Measurements from ENCODE around the gene PRSS53. TPM values are rescaled to one million over a fixed set of nuclear protein-coding genes. Genes with fewer than 3 reads are reported as not detected.
A peak's percentile ranks its signal among the peaks of the same experiment; 100 is the strongest.

Gene PRSS53
- total and polyA plus RNA-seq, 2 experiments from 2014 or later: 0.36 to 2.7 TPM

GRCh38 chr16:31052114-31052513, 36.6 kb downstream of the PRSS53 start (continued):
- TF ChIP-seq POLR2AphosphoS5 (IDR thresholded peaks at IDR 0.05; ENCODE audit: low read depth) (no peak), REST (IDR thresholded peaks at IDR 0.05; ENCODE audit: unreplicated experiment) (no peak), ZNF114 (CRISPR knock-in tag; IDR thresholded peaks at IDR 0.05) (no peak), CREB1 (CRISPR knock-in tag; IDR thresholded peaks at IDR 0.05; ENCODE audit: low read depth) (no peak), JUNB (IDR thresholded peaks at IDR 0.05; ENCODE audit: unreplicated experiment) (no peak), CTCF (conservative IDR thresholded peaks at IDR 0.05; ENCODE audit: low read depth in 2 of 2) (no peak), EZH2 (IDR thresholded peaks at IDR 0.05; ENCODE audit: low read depth, unreplicated experiment) (no peak), NANOG (IDR thresholded peaks at IDR 0.05; ENCODE audit: borderline replicate concordance) (no peak), STAT1 (IDR thresholded peaks at IDR 0.05; ENCODE audit: unreplicated experiment) (no peak)

GRCh38 chr16:31050280-31051030, 38.3 kb downstream of the PRSS53 start:
- no peaks in the 10 kb centered on the region for H3K9me2 ChIP-seq (ENCODE audit: insufficient read depth)
- H2AFZ ChIP-seq: no peak overlapping the region
- Mint-ChIP-seq H3K27ac (no peak overlapping the region), H3K27me3 (ENCODE audit: insufficient read depth, low read depth, poor library complexity) (peaks cover 11% of the 10 kb centered on the region), H3K36me3 (ENCODE audit: low read depth) (no peaks in the 10 kb centered on the region), H3K4me3 (no peak overlapping the region), H3K9me3 (no peaks in the 10 kb centered on the region), H3K4me1 (peaks cover 13% of the 10 kb centered on the region; the same call in 2 of the 3 replicates)
- H3K27ac ChIP-seq (ENCODE audit: low read depth): no peak overlapping the region
- no peak overlapping the region for H3K4me3 ChIP-seq
- H3K27me3 ChIP-seq (ENCODE audit: insufficient read depth): no peaks in the 10 kb centered on the region
- H4K20me1 ChIP-seq (replicated peaks; ENCODE audit: insufficient read depth): no peaks in the 10 kb centered on the region
- H3K4me2 ChIP-seq: no peak overlapping the region
- DNase-seq (ENCODE audit: low spot score) (peak; percentile 79), ATAC-seq (peak; percentile 96)
- H3K4me1 ChIP-seq (ENCODE audit: insufficient read depth): peaks cover 3% of the 10 kb centered on the region; the same call in 1 of the 2 replicates
- no peaks in the 10 kb centered on the region for H3K79me2 ChIP-seq (replicated peaks; ENCODE audit: insufficient read depth)
- H3F3A ChIP-seq (replicated peaks; ENCODE audit: low read depth): no peaks in the 10 kb centered on the region
- H3K36me3 ChIP-seq (ENCODE audit: insufficient read depth): no peaks in the 10 kb centered on the region
- TF ChIP-seq STAT1 (IDR thresholded peaks at IDR 0.05; ENCODE audit: unreplicated experiment) (no peak), NANOG (IDR thresholded peaks at IDR 0.05; ENCODE audit: borderline replicate concordance) (no peak), ZNF114 (CRISPR knock-in tag; IDR thresholded peaks at IDR 0.05) (no peak), ZNF331 (CRISPR knock-in tag; IDR thresholded peaks at IDR 0.05; ENCODE audit: low read depth) (no peak), REST (IDR thresholded peaks at IDR 0.05; ENCODE audit: unreplicated experiment) (no peak), CTCF (conservative IDR thresholded peaks at IDR 0.05; ENCODE audit: low read depth in 2 of 2) (no peak), CREB1 (CRISPR knock-in tag; IDR thresholded peaks at IDR 0.05; ENCODE audit: low read depth) (no peak)
- TF ChIP-seq, protein P1, sequence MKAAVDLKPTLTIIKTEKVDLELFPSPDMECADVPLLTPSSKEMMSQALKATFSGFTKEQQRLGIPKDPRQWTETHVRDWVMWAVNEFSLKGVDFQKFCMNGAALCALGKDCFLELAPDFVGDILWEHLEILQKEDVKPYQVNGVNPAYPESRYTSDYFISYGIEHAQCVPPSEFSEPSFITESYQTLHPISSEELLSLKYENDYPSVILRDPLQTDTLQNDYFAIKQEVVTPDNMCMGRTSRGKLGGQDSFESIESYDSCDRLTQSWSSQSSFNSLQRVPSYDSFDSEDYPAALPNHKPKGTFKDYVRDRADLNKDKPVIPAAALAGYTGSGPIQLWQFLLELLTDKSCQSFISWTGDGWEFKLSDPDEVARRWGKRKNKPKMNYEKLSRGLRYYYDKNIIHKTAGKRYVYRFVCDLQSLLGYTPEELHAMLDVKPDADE (IDR thresholded peaks at IDR 0.05): no peak
